OCI-LY3 (cell line): ENCODE measurements around the gene SMIM36.

Source experiments
- CTCF ChIP-seq: fragments of 200-600, 300-600 bp; sonication (generic); IDR thresholded peaks from 2 replicates; pipeline ENCODE4 v1.5.1; 2014; ENCODE audit warnings: antibody characterized with exemption, low read length, low read depth
- EZH2phosphoT487 ChIP-seq: fragments of 200-600 bp; shearing (Covaris generic); IDR thresholded peaks from 2 replicates; pipeline ENCODE4 v1.6.1; 2018; ENCODE audit warnings: antibody characterized with exemption, mixed run types, low read depth

- TF ChIP-seq CTCF (no peak), EZH2phosphoT487 (no peak)
These were observed 29.3 kb upstream of the SMIM36 start for GRCh38 chr17:55540414-55541091.
